Effector CD4-positive, alpha-beta T cell (primary cell): ENCODE measurements around the gene MAGOH.
A peak's percentile ranks its signal among the peaks of the same experiment; 100 is the strongest.
"Not testable (repeated sequence)": the region's sequence is repeated elsewhere in the genome, so short reads cannot be mapped to it uniquely, and the experiment has no call there.

ENCODE experiments used
- DNase-seq: peaks from one replicate; pipeline ENCODE4 v3.0.0-alpha.2; 2020
- total RNA-seq: gene quantifications from one replicate; lab custom pipeline; 2026; lab: John Stamatoyannopoulos, UW

Gene MAGOH
- total RNA-seq: 16.9 reads per million, percentile 43 among the genes with 10 or more reads in this experiment

DNA sequence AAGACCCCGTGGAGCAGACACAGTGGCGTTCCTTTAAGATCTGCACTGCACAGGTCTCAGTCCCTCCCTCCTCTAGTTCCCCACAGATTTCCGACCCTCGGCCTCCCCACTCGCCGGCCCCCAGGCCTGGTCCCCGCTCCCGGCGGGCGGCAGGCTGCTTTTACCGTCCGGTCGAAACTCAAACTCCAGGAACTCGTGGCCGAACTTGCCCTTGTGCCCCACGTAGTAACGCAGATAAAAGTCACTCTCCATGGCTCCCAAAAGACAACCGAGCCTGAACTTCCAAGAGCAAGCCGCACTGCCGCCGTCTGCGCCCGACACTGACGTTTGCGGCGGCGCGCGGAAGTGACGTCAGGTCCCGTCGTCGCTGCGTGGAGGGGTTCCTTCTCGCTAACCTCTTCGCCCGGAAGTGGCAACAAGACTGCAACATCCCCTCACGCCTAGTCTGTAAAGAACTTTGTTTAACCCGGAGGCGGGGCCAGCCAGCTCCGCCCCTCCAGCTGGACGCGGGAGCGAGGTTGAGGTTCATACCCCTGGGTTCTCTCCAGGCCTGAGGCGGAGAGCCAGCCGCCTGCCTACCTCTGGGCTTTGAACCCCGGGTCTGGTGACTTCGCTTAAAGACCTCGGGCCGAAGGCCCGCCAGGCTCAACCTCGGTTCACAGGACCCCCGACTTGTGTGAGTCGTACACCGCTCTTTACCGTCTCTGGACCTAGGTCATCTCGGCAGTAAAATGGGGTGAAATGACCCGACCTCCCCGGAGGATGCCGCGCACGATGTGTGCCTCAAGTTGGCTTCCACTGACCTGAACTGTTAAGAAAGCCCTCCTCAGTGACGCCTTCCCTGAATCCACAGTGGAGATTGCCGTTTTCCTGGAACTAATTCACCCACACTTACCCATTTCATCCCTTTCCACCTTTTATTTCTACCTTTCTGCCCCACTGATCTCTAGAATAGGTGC lies at the start of gene MAGOH:
MAGOH (minus strand) TSS at position 322 of the 959 bp plus-strand sequence; CDS start at position 252, 70 bp downstream.
- DNase-seq: peak; percentile 92

DNA sequence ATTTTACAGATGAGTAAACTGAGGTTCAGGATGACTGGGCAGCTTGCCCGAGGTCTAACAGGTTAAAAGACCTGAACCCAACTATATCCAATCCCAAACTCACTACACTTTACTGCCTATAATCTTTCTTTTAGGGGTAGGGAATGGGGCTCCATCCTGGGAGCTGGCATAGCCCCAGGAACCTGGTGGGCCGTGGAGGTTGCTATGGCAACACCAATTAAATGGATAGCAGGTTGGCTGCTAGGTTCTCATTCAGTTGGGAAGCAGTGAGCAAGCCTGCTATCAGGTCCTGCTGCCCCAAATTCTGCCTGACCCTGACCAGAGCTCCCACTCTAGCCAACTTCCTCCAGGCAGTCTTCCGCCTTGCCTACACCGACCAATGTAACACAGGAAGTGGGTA lies 48.6 kb upstream of the MAGOH start:
- DNase-seq: no peak

DNA sequence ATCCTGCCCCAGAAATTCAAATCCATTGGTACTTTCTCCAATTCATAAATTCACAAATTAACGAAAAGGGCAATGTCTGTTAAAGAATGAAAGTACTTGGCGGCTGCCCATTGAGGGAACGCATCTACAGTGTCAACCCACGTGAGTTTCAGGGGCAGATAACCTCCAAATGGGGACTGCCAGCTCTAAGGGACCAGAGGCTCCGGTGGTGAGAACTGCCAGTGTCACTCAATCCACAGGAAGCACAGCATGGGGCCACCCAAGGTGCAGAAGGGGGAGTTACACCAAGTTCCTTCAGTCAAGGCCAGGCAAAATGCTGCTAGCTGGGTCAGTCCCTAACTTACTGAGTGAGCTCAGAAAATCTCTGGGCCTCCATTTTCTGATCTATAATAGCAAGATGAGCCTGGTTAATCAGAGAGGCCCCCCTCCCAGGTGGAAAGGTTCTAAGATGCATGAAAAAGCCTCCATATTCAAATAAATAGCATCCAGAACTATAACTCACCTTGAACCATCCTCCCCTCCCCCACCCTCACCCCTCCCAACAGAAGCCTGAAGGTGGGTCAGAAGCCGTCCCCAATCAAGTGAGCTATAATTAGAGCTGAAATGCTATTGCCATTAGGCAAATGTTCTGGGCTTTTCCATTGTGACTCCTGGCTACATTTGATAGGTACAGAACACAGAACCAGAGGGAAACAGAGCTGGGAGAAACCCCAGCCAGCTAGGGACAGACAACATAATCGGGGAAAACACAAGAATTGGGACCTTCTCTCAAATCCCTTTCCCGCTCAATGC lies 47.8 kb upstream of the MAGOH start:
- DNase-seq: no peak

DNA sequence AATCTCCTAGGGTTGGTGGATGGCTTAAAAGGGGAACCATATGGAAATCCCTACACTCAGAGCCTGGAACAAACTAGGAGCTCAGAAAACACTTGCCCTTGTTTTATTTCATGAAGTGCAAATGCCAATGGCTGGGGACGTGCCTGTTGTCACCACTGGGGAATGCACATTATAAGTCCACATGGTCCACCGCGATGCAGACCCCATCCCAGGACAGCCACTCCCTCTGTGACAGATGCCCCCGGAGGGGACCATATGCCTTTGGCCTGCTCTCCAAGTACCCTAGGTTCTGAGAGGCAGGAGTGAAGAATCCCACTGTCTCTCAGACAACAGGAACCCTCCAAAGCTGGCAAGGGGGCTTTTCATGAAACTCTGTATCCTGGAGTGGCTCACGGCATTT lies 47.2 kb upstream of the MAGOH start:
- no peak for DNase-seq

DNA sequence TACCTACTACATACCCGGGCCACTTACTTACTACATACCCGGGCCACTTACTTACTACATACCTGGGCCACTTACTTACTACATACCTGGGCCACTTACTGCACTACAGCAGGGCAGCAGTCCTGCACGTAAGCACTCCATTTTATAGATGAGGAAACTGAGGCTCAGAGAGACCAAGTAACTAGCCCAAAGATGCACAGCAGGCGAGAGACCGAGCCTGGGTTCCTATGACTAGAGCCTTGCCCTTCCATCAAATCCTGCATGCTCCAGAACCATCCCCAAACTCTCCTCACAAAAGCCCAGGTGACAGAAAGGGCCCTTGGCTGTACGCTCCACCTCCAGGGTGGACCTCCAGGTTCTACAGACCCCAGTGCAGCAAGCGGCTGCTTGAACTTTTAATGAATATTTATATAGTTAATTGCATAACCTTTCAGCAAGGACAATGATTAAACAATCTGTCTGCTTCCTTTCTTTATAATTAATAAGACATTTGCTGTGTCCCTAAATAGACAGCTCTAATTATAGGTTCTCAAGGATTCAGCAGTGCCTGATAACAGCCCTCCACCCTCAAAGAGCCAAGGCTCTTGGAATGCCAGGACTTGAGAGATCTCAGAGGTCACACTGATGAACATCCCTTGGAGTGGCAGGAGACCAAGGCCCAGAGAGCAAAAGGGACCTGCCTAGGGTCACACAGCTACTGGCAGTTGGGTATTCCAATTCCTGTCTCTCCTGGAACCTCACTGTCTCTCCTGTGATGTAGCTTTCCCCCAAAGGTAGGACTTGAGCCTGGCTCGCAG lies 46.1 kb upstream of the MAGOH start:
- no peak for DNase-seq

DNA sequence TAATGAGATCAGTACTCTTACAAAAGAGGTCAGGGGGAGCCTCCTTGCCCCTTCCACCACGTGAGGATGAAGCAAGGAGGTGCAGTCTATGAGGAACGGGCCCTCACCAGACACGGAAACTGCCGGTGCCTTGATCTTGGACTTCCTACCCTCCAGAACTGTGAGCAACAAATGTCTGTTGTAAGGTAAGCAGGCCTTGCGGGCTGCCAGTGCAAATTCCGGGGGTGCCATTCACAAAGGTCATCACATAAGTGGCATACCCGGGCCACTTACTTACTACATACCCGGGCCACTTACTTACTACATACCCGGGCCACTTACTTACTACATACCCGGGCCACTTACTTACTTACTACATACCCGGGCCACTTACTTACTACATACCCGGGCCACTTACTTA lies 44.8 kb upstream of the MAGOH start:
- not testable (repeated sequence) for DNase-seq

DNA sequence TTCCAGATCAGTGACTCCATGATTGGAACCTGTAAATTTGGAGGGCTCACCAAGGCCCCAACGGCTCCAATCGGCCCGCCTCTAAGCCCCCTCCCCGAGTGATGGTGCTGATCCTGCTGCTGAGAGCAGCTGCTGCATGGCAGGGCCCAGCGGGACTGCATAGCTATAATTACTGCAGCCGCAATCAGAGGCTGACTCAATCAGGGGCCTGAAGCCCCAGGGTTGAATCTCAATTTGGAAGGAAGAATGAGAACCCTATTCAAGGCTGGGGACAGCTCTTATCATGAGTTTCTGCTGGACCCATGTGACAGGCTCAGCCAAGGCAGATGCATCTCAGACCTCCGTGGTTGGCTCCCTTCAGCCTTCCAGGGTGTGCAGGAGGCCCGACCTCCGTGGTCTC lies 42.8 kb upstream of the MAGOH start:
- DNase-seq: no peak

DNA sequence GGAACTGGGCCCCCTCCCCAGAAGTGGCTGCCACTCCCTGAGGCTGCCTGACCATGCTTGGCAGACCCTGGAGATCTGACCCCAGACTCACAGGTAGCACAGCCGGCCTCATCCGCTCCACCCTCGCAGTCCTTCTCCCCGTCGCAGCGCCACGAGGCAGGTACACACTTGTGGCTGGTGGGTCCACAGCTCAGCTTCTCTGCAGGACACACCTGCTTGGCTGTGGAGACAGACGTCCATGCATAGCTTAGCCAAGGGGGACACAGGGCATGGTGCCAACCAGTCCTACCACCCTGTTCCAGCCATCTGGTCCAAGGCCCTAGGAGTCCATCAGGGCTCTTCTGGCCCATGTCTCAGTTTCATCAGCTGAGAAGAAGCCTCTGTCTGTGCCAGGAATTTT lies 42.2 kb upstream of the MAGOH start:
- DNase-seq: no peak

DNA sequence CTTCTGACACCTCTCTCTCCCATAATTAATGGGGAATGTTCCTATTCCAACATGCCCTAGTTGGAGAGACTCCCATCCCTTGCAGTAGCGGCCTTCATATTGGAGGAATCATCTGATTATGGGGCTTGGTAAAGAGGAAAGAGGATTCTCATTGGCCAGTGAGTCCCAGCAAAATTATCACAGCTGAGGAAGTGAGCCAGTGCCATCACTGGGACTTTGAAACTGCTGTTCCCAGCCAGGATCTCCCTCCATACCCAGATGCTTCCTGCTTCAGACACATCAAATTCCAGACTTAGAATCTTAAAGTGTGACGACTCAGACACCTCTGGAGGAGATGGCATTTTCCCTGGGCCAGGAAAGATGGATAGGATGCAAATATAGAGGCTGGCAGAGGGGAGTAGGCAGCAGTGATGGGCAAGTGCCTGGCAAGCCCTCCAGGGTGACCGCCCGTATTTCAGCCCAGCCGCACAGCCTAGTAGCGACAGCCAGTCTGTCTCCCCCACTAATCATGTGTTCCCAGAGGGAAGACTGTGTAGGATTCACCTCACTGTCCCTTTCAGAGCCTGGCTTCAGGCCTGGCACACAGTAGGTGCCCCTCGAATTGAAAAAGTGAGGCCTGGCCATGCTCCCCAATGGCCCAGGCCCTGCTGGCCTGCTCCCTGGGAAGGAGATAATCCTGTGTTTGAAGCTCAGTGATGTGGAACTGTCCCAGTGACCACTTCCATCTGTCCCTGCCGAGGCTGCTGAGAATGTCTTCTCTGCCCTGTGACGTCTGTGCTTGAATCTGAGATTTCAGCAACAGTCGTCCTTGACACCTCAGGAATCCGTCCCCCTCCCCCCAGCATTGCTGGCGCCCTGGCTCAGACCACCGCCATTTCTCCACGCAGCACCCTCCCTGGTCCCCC lies 41.2 kb upstream of the MAGOH start:
- no peak for DNase-seq

DNA sequence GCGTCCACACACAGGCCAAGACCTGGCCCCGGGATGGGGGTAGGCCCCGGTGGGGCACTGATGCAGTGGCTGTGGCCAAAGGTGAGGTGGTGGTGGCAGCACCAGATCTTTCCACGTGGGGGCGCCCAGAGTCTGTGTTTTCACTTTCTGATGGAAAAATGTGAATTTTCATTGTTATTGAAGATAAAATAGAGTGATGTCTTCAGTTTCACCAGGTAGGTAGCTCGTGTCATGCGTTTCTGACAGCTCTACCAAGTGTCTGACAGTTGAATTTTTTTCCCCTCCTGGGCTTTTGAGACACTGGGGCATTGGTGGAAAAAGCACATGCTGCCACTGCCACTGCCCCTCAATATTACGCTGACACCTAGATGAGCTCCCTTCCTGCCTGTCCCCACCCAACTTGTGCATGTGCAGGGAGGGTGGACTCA lies 40.0 kb upstream of the MAGOH start:
- DNase-seq: peak; percentile 66

DNA sequence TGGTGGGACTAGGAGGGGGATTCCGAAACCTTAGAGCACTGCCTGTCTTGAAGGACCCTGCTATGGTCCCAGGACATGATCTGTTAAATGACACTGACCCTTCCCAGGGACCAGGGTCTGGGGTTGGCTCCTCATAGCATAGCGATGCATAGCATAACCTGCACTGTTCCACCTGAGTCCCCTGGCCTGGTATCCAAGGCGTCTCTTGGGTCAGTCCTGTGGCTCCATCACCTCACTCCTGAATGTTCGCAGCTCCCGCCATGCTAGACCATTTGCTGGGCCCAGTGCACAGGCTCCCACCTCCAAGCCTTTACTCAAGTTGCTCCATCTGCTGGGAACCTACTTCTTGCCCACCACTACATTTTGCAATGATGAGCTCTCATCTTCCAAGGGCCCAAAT lies 39.0 kb upstream of the MAGOH start:
- no peak for DNase-seq

DNA sequence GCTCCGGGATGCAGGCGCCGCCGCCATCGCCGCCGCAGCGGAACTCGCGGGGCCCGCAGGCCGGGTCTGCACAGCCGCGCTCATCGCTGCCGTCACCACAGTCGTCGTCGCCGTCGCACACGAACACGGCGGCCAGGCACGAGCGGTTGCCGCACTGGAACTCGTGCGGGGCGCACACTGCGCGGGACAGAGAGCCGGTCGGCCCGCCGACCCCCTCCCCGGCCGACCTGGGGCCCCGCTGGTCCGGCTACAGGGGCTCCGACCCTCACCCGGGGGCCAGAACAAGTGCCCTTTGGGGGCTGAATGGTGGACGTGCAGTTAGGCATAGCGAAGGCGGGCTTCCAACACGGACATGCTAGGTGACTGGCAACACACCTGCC lies 38.6 kb upstream of the MAGOH start:
- DNase-seq: no peak

DNA sequence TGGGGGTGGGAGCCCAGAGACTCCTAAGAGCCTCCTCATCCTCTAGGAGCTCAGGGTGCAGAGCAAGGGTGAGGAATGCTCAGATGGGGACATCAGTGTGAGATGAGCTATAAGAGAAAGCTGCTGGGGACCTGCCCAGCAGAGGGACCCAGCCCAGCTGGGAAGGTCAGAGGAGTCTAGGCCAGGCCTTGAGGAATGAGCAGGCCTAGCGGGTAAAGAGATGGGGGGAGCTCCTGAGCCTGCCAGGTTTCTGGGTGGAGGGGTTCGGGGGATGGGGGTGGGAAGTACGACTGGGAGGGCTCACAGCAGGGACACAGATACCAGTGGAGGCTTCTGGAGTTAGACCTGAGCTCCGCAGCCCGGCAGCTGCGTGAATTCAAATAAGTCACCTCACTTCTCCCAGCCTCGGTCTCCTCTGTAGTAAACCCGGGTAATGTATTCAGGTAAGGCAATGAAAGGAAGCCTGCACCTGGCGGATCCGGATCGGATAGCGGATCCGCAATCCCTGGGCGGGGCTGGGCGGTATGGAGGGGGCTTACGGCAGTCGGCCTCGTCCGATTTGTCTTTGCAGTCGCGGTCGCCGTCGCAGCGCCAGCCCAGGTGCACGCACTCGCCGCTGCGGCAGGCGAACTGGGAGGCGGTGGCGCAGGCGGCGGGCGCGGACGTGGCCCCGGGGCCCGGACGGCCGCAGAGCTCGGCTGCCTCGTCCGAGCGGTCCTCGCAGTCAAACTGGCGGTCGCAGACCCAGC lies 38.0 kb upstream of the MAGOH start:
- no peak for DNase-seq

DNA sequence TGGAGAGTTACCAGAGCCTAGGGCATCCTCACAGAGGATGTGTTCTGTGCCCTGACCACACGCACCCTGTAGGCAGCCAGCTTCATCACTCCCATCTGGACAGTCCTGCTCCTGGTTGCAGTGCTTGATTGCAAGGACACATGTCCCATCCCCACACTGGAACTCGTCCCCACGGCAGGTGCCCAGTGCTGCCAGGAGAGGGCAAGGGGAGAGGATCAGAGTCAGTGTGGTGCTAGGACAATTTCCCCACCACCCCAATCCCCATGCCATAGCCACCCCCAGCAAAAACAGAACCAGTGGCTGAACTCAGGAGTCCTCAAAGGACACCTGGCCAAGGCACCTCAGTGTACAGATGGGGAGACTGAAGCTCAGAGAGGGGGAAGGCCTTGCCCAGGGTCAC lies 37.2 kb upstream of the MAGOH start:
- no peak for DNase-seq

DNA sequence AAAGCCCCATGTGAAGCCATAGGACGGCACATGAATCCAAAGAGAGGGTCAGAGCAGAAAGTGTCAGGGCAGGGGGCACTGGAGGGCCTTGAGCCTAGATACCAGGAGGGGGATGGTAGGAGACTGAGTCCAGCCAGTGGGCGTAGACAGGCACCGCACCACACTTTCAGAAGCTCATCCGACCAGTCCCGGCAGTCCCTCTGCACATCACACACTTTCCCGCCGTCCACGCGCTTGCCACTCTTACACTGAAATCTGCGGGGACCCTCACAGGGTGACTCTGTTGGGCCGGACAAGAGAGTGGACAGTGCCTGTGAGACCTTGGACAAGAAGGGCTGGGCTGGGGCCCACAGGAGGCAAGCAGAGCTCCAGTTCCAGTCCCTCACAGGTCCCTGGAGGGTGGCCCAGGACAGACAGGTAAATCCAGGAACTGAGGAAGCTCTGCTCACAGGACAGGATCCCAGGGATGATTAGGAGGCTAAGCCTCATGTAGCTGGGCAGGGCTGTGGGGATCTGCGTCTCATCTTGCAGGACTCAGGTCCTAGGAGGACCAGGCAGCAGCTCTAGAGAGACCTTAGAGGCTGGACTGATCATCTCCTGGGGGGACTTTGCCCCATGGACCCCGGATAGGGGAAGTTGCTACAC lies 36.3 kb upstream of the MAGOH start:
- DNase-seq: no peak

DNA sequence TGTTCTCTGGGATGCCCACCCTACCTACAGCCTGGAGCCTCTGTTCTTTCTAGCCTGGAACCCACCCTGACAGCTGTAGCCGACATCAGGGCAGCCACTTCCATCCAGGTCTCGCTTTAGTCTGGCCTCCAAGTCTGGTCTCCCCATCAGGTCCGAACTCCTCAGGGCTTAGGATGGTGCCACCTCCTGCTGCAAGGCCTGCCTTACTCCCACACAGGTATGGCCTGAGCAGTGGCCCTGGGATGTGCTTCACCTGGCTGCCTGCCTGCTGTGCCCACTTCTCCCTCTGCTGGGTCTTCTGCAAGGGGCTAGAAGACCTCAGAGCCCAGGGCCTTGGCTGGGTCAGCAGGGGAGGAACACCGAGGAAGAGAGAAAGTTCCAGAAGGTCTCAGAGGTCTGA lies 35.7 kb upstream of the MAGOH start:
- no peak for DNase-seq

DNA sequence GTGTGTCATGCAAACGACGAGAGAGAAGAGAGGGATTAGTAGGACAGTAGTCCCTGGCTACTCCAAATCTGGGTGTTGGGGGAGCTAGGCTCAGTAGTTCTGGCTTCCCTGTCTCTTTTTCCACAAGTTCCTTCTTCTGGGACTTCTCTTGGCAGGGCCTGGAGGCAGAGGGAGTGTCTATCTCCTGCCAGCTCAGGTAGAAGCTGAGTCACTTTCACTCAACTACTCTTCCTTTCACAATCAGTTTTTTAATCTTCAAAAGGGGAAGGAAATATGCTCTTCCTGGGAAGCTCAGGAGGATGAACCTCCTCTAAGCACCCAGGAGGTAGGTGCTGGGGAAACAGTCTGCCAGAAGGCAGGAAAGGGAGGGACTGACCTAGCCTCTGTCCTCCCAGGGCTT lies 35.2 kb upstream of the MAGOH start:
- DNase-seq: no peak

DNA sequence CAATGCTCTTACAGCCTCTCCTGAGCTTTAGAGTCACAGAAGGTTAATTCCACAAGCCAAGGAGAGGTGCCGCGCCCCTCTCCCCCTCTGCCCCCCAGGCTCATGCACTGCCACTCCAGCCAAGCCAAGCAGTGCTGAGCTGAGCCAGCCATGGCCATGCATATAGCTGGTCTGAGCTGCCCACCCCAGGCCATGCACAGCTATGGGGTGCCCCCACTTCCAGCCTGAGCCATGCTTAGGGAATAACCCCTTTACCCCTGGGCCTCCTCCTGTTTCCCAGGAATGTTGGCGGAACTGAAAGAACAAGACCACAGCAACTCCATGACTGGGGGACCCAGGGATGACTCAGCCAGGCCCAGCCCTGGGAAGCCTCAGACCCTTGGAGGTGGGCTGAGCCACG lies 34.0 kb upstream of the MAGOH start:
- no peak for DNase-seq

DNA sequence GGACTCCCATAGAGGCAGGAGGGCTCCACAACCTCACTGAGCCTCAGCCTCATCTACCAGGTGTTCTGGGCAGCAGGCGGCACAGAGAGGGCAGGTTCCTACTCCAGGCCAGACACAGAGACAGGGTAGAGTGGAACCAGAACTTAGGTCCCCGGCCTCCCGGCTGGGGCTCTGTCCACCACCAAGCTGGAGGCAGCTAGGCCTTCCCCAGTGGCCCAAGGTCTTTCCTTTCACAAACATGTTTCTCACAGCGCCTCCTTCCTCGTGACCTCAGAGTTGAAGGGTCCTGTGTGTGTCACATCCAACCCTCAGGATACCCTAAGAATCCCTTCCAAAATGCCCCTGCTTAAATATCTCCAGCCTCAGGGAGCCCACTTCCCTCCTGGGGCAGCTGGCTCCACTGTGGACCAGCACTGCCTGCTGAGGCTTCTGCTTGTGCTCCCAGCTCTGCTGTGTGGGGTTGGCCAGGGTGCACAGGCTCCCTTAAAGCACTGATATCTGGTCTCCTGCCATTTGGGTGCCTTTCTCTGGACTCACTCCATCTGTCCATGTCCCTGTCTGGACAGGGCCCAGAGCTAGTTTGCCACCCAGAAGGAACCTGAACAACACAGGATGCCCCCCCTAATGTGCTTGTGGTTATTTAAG lies 33.2 kb upstream of the MAGOH start:
- no peak for DNase-seq

DNA sequence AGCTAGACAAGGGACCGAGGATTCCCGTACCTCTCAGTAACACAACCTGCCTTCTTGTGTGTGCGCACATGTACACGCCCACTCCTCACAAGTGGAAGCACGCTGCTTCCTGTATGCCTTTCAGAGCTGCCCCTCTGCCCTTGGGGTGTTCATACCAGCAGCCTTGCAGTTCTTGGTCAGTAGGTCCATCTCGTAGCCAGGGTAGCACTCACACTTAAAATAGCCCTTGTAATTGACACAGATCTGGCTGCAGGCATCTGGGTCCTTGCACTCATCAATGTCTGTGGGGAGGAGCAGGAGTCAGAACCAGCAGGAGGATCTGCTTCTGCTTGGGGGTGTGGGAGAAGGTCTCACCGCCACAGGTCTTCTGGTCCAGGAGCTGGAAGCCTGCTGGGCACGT lies 32.6 kb upstream of the MAGOH start:
- no peak for DNase-seq
